NCI-H1105 (cell line): ENCODE measurements around the gene RBP2.

ENCODE experiments used
- DNase-seq: peaks from one replicate; lab custom pipeline; 2025; lab: John Stamatoyannopoulos, UW

Gene RBP2

GRCh38 chr3:139481116-139481515, 4.8 kb upstream of the RBP2 start:
- no peak for DNase-seq

DNA sequence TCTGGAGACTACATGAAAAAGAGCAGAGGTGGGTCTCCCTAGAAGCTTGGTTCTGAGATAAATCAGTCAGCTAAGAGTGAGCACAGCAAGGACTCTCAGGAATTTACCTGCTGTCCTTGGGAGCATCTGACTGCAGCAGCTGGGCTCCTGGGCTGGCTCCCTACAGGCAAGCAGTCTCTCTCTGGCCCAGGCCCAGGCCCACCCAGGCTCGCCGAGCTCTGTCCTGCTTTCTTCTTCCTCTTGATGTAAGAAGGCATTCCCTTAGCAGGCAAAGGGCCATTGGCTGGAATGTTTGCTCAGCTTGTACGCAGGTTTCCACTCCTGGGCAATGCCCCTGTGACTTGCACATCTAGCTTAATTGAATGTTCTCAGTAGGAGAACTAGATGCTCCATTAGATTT, 4.3 kb upstream of the RBP2 start:
- DNase-seq = no peak

DNA sequence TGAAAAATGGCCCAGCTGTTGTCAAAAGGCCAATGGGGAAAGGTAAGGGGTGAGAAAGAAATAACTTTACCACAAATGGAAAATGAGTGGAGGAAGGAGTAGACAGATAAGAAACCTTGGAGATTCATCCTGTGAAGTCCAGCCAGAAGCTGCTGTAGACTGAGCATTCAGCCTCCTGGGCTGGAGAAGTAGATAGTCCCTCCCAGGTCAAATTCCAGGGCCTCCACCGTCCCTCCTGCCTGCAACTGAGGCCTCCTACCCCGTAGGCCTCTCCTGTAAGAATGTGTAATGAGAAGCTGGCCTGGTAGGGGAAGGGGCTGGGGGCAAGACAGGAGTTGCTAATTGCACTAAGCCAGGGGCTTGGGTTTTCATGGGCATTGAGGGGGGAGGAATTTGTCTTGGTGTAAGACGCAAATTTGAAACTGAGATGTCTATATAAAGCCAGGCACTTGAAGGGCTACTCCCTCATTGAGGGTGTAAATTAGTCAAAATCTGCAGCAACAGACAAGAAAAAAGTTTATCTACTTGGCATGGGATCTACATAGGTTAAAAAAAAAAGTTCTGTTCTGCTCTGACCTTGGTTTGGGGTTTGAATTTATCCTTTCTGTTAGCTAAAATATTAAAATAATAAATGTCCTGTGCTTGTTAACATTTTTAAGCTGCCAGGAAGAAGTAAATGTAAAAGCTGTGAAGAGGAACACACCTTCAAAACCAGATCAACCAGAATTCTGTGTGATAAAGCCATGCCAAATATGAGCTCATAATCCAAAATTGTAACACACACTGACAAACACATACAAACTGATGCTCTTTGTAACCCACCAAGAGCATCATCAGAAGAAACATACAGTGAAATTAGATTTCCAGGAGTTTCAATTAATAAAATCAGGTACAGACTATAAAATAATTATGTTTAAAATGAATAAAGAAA, 1.7 kb upstream of the RBP2 start:
- DNase-seq = no peak

DNA sequence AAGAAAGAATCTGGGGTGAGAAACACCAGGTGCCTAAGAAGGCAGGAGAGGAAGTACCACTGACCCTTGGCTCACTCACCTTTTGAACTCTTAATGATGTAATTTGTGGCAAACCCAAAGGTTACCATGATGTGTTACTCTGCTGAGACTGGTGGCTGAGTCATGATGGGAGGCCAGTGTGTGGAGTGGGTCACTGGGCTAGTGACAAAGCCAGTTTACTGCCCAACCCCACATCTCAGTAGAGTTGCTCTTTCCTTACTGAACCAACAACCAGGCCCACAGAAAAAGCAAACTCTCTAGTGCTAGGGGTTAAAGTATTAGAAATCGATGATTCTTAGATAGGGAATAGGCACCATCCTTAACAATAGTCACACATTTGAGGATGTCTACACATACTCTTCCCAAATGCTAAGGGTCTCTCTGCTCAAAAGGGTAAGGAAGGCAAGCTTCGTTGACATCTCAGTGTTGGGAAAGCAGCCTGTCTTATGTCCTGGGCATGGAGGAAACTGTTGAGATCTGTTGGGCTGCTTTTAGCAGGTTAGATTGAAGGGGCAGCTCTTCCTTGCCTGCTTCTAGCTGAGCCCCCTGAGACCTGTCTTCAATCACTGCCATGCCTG, 3.1 kb downstream of the RBP2 start:
- DNase-seq = no peak

DNA sequence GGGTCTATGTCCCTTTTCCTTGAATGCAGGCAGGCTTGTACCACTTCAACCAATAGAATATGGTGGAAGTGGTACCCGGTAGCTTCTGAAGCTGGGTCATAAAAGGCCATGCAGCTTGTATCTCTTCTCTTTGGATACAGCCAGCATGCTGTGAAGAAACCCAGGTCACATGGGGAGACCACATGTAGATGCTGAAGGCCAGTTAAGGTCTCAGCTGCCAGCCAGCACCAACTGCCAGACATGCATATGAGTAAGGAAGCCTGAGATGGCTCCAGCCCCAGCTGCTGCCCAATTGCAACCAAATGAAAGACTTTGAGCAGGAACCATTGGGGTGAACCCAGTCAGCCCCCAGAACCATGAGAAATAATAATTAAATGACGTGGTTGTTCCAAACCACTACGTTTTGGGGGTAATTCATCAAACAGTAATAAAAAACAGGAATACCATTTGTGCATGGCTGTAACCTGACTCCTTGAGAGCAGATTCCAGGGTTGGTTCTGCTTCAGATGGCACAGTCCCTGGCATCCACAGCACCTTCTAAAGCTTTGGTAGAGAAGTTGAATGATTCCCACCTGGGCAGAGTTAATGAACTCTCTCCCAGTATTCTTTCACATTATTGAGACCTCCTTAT, 3.8 kb downstream of the RBP2 start:
- DNase-seq = no peak

DNA sequence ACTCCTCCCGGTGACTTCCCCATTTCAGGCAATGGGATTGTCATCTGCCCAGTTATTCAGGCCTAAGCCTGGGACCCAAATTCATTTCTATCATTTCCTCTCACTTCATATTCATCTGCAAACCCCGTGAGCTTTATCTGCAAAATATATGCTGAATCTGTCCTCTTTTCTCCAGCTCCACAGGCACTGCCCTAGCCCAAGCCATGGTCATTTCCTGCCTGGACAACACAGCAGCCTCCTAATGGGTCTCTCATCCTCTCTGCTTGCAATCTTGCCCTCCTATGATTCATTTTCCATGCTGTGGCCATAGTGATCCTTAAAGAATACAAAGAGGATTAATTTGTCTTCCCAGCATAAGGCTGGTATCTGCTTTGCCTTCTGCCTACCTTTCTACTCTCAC, 6.1 kb downstream of the RBP2 start:
- DNase-seq = no peak

DNA sequence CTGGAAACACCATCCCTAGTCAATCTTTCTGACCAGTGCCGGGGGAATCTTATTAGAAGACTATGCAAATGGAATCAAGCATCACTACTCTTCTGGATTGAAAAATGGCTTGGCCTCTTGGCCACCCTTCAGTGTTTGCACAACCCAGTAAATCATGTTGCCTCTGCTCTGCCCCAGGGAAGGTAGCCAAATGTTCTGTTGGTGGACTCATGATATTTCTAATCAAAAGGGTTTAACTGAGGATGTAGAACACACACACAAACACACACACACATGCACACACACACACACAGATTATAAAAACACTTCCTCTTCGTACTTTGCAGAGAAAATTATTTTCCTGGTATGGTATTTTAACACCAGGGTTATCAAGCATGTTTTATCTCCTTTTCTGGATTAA, 7.9 kb downstream of the RBP2 start:
- DNase-seq = peak; percentile 43

- DNase-seq = no peak
Observed at GRCh38 chr3:139466360-139466759, 10.0 kb downstream of the RBP2 start.

DNA sequence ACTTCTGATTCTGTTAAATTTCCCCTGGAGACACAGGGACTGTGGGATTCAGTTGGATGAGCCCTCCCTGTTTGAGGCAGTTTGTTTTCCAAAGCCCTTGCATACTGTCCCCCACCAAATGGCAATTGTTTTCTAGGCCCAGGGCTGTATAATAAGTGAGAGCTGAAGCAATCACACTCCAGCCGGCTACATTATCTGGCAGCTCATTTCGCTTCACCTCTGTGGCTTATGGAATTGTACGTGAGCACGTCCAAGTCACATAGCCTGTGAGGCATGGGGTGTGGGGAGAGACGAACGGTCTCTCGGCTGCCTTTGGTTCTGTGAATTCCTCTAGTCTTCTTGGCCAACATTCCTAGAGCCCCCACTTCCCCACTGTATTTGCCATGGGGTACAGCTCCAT, 10.7 kb downstream of the RBP2 start:
- no peak for DNase-seq

DNA sequence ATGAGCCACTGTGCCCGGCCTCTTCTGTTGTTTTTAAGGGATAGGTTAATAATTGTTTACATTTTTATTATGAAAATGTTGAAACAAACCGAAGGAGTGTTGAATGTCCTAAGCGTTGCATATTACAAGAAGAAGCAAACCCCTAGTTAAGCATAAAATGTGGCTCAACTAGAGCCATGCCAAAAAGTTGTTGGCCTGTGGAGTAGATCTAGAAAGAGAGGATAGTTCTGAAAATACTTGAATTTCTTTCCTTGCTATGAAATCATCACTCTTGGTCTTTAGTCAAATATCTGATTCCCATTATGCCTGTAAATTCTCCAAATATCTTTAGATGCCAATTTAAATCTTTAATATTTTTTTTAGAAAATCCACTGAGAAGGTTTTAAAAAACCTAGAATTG, 12.8 kb downstream of the RBP2 start:
- DNase-seq = no peak

DNA sequence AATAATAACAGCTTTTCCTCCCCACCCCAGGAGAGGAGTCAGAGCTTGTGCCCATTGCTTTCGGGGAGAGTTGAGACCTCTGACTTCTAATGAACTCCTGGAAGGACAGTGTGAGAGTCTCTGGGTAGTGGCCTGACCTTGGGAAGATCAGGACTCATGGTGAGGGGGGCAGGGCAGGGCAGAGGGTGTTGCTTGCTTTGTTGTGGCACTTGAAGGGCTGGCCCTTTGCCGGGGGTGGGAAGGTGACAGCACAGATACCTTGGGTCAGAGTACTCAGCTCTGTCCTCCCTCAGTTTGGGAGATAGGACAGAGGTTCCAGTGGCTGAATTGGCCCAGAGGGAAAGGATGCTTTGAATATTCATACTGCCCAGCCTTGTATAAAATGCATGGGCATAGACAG, 15.8 kb downstream of the RBP2 start:
- DNase-seq = no peak

GRCh38 chr3:139460076-139460475, 16.2 kb downstream of the RBP2 start:
- no peak for DNase-seq

- no peak for DNase-seq
Observed at GRCh38 chr3:139458348-139458747, 18.0 kb downstream of the RBP2 start.

- DNase-seq = no peak
Observed at GRCh38 chr3:139457066-139457465, 19.2 kb downstream of the RBP2 start.

- no peak for DNase-seq
Observed at GRCh38 chr3:139456386-139456785, 19.9 kb downstream of the RBP2 start.

- peak; percentile 15 for DNase-seq
Observed at GRCh38 chr3:139455855-139456254, 20.5 kb downstream of the RBP2 start.

- no peak for DNase-seq
Observed at GRCh38 chr3:139455206-139455605, 21.1 kb downstream of the RBP2 start.

DNA sequence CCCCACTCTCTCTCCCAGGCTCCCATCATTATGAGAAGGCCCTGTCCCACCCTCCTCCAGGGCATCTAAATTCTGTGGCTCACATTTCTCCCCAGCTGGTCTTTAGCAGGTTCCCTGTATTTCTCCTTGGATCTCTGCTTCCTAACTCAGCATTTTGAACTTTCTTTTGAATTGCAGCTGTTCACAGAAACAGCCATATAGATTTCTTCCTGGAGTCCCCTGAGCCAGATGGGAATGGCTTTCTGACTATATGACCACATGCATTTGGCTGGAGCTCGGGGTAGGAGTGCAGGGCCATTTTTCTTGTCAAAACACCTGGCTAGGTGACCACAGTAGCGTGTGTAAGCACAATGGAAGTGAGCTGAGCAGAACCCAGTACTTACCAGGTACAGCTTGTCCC, 22.0 kb downstream of the RBP2 start:
- no peak for DNase-seq

- DNase-seq = no peak
Observed at GRCh38 chr3:139450159-139450558, 26.2 kb downstream of the RBP2 start.

DNA sequence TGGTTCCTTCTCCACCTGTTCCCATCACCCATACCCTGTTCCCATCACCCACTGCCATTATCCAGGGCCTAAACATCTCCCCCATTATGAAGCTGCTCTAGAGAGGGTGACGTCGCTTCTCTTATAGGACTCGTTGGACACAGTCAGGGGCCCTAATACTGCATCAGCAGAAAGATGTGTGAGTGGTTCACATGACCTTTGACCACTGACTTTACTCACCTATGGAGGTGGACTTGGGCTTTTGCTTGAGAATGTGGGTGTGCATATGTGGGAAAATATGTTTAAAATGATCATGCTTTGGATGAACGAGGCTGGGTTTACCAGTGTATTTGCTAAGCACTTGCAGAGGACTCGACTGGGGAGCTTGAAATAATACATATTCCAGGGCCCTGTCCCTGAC, 26.8 kb downstream of the RBP2 start:
- DNase-seq = no peak

- DNase-seq = peak; percentile 82
Observed at GRCh38 chr3:139448104-139448503, 28.2 kb downstream of the RBP2 start.

DNA sequence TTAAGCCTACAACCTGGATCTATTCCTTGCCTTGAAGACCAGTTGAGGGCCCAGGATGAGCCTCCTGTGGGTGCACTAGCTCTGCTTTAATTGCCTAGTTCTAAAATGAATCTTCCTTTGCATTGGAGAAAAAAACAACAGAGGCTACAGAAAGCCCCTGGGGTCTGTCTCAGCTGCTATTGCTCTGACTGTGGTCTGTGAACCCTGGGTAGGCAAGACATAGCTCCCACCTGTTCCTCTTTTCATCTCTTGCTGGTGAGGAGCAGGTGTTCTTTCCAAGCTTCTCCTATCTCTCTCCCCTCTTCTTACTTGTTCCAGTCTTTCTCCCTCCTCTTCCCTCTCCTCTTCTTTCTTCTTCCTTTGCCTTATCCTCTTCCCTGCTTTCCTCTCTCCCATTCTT, 28.8 kb downstream of the RBP2 start:
- DNase-seq = no peak

- no peak for DNase-seq
Observed at GRCh38 chr3:139444446-139444845, 31.9 kb downstream of the RBP2 start.
